Activated CD8-positive, alpha-beta T cell treated with anti-CD3 and anti-CD28 coated beads for 36 hours (primary cell): ENCODE results near the gene MMP1. TPM values are rescaled to one million over a fixed set of nuclear protein-coding genes. Genes with fewer than 3 reads are reported as not detected.

ENCODE experiments used
- ATAC-seq: fragments of 200-7000 bp; cut with Tn5 transposase; one replicate; pipeline ENCODE4 v1.10.0; 2021; ENCODE audit warnings: mild to moderate bottlenecking, moderate library complexity
- CTCF ChIA-PET: fragments of 350-600 bp; sonication (Branson Sonifier 250); formaldehyde crosslinking; loops from one replicate; lab custom pipeline; 2021; ENCODE audit warnings: antibody characterized with exemption; lab: Charles Lee
- POLR2A ChIA-PET: fragments of 350-600 bp; sonication (Branson Sonifier 250); formaldehyde crosslinking; loops from one replicate; lab custom pipeline; 2021; ENCODE audit warnings: antibody characterized with exemption; lab: Charles Lee
- DNase-seq: peaks from one replicate; pipeline ENCODE4 v3.0.0-alpha.2; 2020
- H3K27ac Mint-ChIP-seq: one replicate; pipeline ENCODE4 v1.8.0; 2021; ENCODE audit warnings: mild to moderate bottlenecking, mixed read lengths
- H3K27me3 Mint-ChIP-seq: one replicate; pipeline ENCODE4 v1.8.0; 2021; ENCODE audit warnings: mixed read lengths
- H3K36me3 Mint-ChIP-seq: one replicate; pipeline ENCODE4 v1.8.0; 2021; ENCODE audit warnings: low read depth, mixed read lengths
- H3K4me1 Mint-ChIP-seq: one replicate; pipeline ENCODE4 v1.8.0; 2021; ENCODE audit warnings: low read depth, mixed read lengths
- H3K4me3 Mint-ChIP-seq: one replicate; pipeline ENCODE4 v1.8.0; 2021; ENCODE audit warnings: mild to moderate bottlenecking, moderate library complexity, mixed read lengths
- H3K9me3 Mint-ChIP-seq: one replicate; pipeline ENCODE4 v1.8.0; 2021; ENCODE audit warnings: mixed read lengths
- intact Hi-C: fragments of 100-400 bp; cut with micrococcal nuclease; formaldehyde crosslinking; loops from one replicate; pipeline ENCODE4 v1.10.0; 2022
- total RNA-seq, 2 experiments: library from RNA; stranded (reverse); gene quantifications; one replicate each; pipeline ENCODE4 v1.2.3, GENCODE V29; 2021
- TF ChIP-seq, protein P1 (sequence below): fragments of 200-600 bp; IDR thresholded peaks from one replicate; pipeline ENCODE4 v1.8.0; 2022; ENCODE audit warnings: antibody characterized with exemption, mild to moderate bottlenecking

The MMP1 gene
- total RNA-seq, 2 experiments from 2014 or later = not detected

DNA sequence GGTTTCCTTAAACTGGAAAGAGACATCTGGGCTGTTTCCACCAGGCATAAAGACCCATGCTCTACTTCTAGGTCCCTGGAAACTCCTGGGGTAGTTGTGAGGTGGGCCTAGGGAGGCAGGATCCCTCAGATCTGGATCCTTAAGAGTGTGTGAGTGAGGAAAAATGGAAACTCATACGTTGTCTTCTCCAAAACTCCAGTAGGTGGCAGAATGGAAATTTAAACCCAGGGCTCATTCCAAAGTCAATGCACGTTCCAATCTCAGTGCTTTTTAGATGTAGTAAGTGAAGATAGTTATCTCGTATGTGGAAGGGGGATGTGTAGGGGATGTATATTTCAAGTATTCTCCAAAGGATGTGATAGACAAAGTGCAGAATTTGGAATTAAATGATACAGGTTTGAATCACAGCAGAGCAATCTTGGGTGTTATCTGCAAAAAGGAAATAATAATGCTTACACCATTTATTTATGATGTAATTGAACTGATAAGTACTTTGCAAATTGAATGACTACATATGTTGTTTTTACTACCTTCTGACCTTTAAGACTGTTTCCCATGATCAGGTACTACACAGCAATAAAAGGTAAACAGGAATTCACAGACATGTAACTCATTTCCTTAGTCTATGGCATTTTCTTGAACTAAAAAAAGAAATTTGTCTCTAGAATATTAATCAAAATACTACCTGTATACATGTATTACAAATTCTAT lies 13.1 kb upstream of the MMP1 start:
- POLR2A ChIA-PET = no interaction called here
- TF ChIP-seq, protein P1, sequence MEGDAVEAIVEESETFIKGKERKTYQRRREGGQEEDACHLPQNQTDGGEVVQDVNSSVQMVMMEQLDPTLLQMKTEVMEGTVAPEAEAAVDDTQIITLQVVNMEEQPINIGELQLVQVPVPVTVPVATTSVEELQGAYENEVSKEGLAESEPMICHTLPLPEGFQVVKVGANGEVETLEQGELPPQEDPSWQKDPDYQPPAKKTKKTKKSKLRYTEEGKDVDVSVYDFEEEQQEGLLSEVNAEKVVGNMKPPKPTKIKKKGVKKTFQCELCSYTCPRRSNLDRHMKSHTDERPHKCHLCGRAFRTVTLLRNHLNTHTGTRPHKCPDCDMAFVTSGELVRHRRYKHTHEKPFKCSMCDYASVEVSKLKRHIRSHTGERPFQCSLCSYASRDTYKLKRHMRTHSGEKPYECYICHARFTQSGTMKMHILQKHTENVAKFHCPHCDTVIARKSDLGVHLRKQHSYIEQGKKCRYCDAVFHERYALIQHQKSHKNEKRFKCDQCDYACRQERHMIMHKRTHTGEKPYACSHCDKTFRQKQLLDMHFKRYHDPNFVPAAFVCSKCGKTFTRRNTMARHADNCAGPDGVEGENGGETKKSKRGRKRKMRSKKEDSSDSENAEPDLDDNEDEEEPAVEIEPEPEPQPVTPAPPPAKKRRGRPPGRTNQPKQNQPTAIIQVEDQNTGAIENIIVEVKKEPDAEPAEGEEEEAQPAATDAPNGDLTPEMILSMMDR = no peak
- intact Hi-C loops = no loop called here

DNA sequence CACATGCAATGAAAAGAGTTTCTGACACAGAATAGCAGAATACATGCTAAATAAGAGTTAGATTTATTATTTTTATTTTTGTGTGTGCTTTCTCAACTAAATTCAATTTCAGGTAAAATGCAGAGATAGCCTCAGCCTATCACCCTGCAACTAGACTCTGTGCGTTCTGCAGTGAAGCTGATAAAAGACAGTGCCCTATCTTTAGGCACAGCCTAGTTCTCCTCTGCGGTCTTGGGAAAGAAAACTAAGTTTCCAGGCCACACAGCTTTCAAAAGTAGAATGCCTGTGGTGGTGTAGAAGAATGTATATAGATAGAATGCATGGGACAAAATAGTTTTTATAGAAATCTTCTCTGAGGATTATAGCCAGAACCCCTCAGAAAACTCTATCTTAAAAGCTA lies 12.0 kb upstream of the MMP1 start:
- DNase-seq = no peak
- Mint-ChIP-seq H3K4me3 (no peak overlapping the region), H3K27me3 (peaks cover 3% of the 10 kb centered on the region), H3K36me3 (no peaks in the 10 kb centered on the region), H3K9me3 (no peaks in the 10 kb centered on the region), H3K4me1 (no peaks in the 10 kb centered on the region), H3K27ac (no peak overlapping the region)
- TF ChIP-seq, protein P1 = no peak
- ATAC-seq = no peak
- intact Hi-C loops = no loop called here
- POLR2A ChIA-PET = no interaction called here
- CTCF ChIA-PET = interaction anchor here (0.9 kb wide), 1 partner anchor 164 kb away, joined by 3 read pairs; no protein-coding TSS in a partner anchor

More for the DNA sequence above, 13.1 kb upstream of the MMP1 start:
- Mint-ChIP-seq H3K9me3 (no peaks in the 10 kb centered on the region), H3K4me1 (no peaks in the 10 kb centered on the region), H3K27ac (no peak overlapping the region), H3K27me3 (peaks cover 3% of the 10 kb centered on the region), H3K4me3 (no peak overlapping the region), H3K36me3 (no peaks in the 10 kb centered on the region)
- DNase-seq (no peak), ATAC-seq (no peak)
- CTCF ChIA-PET = interaction anchor here (0.7 kb wide), 1 partner anchor 16 kb away, joined by 3 read pairs; no protein-coding TSS in a partner anchor

DNA sequence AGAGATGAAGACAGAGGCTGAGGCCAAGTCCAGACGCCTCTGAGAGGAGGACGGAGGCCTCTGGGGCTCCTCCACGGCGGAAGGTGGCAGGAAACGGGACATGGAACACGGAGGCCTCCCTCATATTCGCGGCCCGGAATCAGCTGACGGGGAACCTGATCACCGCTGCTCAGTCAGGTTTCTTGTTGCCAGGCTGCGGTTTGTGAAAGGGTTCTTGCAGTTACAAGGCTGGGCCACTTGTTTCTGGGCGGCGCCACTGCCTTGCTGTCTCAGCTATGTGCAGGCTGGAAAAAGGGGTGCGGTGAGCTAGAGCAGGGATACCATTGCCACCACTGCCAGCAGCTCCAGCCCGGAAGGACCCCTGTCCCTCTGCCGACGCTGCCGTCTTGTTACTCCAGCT lies 10.0 kb upstream of the MMP1 start:
- POLR2A ChIA-PET = no interaction called here
- Mint-ChIP-seq H3K4me1 (no peaks in the 10 kb centered on the region), H3K27me3 (peaks cover 9% of the 10 kb centered on the region), H3K4me3 (no peak overlapping the region), H3K27ac (no peak overlapping the region), H3K36me3 (no peaks in the 10 kb centered on the region), H3K9me3 (no peaks in the 10 kb centered on the region)
- CTCF ChIA-PET = no interaction called here
- DNase-seq = peak; percentile 21
- peak; percentile 37 for ATAC-seq
- TF ChIP-seq, protein P1 = no peak
- intact Hi-C loops = no loop called here

DNA sequence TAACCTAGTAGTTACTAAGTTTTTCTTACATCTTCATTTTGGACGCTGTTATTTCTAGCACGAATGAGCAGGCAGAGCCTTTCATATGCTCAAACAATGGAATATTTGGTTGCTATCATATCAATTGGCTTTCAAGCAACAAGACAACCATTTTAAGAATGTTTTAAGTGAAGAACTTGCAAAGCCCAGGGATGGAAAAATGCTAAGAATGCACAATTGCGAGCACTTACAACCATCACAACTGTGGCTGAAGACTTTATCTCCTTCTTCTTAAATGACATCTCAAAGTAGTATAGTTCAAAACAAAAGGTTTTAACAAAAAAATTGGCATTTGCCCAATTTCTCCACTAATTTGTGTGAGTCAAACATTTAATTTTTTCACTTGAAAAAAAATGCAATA lies 8.3 kb upstream of the MMP1 start:
- TF ChIP-seq, protein P1 = no peak
- ChIA-PET CTCF (no interaction called here), POLR2A (no interaction called here)
- Mint-ChIP-seq H3K4me3 (no peak overlapping the region), H3K9me3 (no peaks in the 10 kb centered on the region), H3K36me3 (no peaks in the 10 kb centered on the region), H3K27me3 (peaks cover 9% of the 10 kb centered on the region), H3K4me1 (no peaks in the 10 kb centered on the region), H3K27ac (no peak overlapping the region)
- DNase-seq = no peak
- ATAC-seq = no peak
- intact Hi-C loops = no loop called here

GRCh38 chr11:102802341-102802740 lies 4.4 kb upstream of the MMP1 start:
- peaks cover 8% of the 10 kb centered on the region for H3K27me3 Mint-ChIP-seq
- POLR2A ChIA-PET = no interaction called here

More at GRCh38 chr11:102802341-102802740, 4.4 kb upstream of the MMP1 start:
- CTCF ChIA-PET = interaction anchor here (1.1 kb wide), 1 partner anchor 139 kb away, joined by 3 read pairs; no protein-coding TSS in a partner anchor
- DNase-seq = no peak
- no peak for ATAC-seq
- Mint-ChIP-seq H3K4me3 (no peak overlapping the region), H3K27ac (no peak overlapping the region), H3K4me1 (no peaks in the 10 kb centered on the region), H3K36me3 (no peaks in the 10 kb centered on the region), H3K9me3 (no peaks in the 10 kb centered on the region)
- intact Hi-C loops = no loop called here
- TF ChIP-seq, protein P1 = no peak
